GM18507 (cell line): ENCODE results near the gene SLK.
A peak's percentile ranks its signal among the peaks of the same experiment; 100 is the strongest.

Experiments used
- DNase-seq: peaks from one replicate; pipeline ENCODE4 v3.0.0; 2011; ENCODE audit warnings: low read depth; ENCODE audit not compliant: insufficient read length; ENCODE audit errors: extremely low spot score
- FAIRE-seq: peaks from 2 replicates; lab custom pipeline; 2011; peaks lifted over from hg19 to GRCh38; lab: Jason Lieb, UNC

The SLK gene

DNA sequence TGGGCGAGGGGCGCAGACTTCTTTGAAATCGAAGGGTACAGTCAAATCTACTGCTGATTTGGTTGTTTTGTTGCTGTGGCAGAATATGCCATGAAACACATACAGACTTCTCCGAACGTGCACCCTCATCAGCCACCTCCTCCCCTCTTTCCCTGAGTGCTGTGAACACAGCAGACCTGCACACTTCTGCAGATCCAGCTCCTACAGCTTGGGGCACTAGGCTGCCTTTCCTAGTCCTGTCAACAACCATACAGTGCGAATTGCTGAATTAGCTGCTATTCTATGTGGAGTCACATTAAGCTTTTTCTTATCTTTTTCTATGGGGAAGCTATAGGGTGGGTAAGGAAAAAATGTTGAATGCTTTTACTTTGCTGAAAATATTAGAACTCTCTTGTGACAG, 61.2 kb downstream of the SLK start:
- no peak for DNase-seq
- no peak for FAIRE-seq

DNA sequence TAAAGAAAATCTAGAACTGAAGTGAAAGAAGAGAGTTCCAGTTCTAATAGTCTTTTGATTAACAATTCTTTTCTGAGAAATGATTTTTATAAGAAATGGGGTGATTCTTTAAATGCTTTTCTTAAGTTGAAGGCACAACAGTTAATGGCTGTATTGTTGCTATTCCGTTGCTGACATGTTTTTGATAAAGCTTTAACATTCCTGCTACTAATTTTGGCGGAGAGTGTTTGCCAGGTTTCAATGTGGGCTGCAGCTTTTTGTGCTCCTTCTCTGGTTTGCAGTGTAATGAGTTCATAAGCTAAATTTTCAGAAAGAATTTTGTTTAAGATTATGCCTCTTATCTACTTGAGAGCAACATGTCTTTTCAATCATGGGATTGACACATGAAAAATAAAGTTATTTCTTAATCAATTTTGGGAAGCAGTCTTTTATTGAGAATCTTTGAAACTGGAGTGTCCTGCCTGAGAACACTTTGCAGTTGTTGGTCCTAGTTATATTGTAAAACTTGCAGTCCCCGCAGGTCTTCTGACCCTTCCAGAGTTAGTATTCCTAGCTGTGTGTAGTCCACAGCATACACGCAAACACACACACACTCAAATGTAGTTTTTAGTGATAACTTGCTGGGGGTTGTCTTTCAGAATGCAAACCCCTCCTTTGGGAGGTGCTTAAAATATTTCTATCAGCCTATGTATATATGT, 62.0 kb downstream of the SLK start:
- no peak for DNase-seq
- FAIRE-seq = no peak

DNA sequence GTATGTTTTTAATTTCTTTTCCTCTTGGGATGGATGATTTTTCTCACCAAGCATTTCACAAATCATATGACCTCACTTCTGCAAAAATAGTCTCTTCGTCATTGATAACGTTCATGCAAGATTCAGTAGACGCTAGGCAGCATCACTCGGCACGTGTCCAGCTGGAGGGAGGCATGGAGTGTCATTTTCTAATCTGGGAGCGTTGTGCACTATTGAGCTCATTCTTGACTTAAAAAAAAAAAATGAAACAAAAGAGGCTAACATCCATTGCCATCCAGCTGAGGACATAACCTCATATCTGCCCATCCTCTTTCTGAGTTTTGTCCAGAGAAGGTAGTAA, 62.6 kb downstream of the SLK start:
- no peak for DNase-seq
- no peak for FAIRE-seq

DNA sequence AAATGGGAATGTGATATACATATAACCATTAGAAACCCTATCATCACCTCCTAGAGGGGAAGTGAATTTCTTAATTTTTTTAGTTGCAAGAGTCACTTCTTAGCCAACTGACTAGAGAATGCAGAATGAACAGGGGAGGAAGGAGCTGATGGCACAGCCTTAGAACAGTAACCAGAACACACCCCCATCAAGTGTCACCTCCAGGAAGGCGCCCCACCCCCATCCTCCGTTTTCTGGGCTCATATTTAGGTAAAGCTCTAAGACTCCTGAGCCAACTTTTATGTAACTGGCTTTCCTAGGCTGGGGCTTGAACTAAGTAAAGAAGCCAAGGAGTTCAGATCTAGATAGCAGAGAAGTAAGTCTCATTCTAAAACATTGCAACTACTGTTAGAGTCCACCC, 64.7 kb downstream of the SLK start:
- DNase-seq = no peak
- no peak for FAIRE-seq

DNA sequence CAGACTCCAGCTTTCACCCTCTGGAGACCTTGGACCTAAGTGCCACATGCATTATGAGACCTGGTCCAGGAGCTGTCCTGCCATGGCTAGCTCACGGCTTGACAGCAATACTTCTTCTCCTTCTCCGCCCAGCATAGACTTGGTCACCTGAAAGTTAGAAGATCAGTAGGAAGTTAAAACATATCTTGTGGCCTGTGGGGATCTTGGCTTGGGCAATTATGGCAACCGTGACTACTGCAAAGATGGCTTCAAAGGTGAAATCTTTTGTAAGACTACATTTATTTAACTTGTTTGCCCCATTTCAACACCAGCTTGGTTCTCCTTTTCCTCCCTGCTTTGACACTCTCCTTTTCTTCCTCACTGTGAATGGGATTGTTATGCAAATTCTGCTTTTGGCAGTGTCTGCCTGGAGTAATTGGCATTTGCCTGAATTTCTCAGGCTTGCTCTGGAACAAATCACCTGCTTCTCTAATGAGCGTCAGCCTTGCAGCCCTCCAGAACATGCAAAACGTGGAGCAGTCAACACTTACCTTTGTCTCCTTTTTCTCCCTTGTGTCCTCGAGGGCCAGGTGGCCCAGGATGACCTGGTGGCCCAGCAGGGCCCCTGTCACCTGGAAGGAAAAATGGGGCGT, 65.3 kb downstream of the SLK start:
- DNase-seq (no peak), FAIRE-seq (no peak)

DNA sequence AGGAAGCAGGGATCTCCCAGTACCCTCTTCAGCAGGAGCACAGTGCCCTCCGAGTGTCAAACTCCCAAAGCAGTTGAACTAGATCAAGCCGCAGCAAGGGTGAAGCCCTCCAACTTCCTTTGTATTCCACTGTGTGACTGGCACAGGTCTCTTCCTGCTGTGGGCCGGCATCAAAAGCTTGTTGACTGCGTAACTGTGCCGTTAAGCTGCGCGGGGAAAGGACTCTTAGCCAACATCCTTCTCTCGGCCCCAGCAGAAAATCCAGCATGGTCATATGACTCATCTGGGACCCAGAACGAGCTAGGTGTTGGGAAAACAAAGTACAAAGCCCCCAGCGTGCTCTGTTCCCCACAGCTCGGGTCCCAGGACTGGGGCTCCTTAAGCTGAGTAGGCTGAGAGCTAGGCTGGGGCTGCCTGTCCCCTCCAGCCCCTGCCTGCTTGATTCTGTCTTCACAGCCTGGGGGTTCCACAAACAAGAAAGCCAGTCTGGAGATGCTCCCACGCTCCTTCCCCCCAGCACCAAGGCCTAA, 66.5 kb downstream of the SLK start:
- DNase-seq = no peak
- FAIRE-seq = no peak

DNA sequence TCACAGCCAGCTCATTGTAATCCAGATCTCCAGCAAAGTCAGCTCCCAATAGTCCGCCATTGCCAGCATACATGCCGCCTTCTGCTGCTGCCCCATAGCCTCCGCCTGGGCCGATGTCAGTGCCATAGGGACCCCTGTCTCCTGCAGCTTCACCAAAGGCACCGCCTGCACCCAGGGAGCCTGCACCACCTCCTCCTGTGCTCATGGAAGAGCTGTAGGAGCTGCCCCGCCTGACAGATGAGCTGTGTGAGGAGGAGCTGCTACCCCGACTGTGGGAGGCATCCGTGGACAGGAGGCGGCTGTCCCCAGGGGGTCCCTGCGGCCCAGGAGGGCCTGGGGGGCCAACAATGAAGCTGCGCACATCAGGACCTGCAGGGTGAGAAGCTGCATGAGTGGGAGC, 67.0 kb downstream of the SLK start:
- no peak for FAIRE-seq

DNA sequence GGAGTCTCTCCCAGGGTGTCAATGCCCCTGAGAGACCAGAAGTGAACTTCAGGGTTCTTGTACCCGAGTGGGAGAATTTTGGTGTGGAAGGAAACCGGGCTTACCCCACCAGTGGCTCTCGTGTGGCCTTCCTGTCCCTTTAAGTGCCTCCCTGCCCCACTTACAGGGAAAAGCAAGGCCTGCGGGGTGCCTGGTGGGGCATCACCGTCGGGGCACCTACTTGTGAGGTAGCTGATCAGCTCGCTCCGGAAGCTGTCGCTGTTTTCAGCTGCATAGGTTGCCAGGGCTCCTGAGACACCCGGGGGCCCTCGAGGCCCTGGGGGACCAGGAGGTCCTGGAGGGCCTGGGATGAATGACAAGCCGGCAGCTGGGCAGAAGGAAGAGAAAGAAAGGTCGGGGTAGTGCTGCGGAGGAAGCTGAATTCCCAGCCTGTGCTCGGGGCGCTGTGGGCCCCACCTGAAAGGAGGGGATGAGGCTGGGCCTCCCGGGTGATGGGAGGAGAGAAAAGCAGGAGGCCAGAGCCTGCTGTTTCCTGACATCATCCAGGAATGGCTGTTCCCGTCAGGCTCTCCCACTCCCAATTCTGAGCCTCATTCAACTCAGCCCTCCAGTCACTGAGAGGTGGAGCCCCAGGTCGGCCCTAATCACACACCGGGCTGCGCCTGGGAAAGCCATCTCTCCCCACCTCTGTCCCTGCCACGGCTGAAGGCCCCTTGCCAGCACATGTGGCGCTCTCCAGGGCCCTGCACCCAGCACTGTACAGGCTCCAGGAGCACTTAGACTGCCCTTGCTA, 67.7 kb downstream of the SLK start:
- FAIRE-seq = no peak
- DNase-seq = no peak

More for the DNA sequence above, 67.0 kb downstream of the SLK start:
- no peak for DNase-seq

DNA sequence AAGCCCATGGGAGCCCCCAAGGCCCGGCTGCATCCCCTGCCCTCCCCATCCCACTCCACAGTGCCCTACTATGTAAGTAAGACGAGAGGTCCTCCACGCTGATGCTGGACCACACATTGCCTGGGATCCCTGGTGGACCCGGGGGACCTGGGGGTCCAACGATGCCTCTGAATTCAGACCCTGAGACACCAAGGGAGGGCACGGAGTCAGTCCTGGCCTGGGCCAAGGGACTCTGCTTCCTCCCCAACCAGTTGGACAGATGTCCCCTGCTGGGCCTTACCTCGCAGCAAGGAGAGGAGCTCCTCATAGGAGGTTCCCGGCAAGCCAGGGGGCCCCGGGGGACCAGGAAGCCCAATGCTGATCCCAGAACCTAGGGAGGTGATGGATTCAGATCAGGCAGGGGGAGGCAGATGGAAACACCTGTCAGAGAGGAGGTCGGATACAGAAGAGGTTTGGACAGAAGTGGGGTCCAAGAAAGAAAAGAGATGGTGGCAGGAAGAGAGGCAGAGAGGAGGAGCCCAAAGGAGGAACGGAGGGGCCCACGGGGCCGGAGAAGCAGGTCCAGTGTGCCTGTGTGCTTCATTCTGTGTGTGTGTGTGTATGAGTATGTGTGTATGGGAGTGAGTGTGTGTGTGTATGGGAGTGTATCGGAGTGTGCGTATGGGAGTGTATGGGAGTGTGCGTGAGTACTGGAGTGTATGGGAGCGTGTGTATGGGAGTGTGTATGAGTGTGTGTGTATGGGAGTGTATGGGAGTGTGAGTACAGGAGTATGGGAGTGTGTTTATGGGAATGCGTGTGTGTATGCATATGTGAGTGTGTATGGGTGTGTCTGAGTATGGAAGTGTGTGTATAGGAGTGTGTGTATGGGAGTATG, 68.5 kb downstream of the SLK start:
- DNase-seq (no peak), FAIRE-seq (no peak)

DNA sequence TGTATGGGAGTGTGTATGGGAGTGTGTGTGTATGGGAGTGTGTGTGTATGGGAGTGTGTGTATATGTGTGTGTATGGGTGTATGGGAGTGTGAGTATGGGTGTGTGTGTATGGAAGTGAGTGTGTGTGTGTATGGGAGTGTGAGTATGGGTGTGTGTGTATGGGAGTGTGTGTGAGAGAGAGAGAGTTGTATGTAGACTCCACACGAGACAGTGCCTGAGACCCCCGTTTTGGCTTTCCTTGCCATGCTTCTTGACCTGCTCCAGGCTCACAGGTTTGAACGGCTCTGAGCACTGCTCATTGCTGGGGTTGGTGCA, 69.1 kb downstream of the SLK start:
- DNase-seq (no peak), FAIRE-seq (peak; percentile 55)

DNA sequence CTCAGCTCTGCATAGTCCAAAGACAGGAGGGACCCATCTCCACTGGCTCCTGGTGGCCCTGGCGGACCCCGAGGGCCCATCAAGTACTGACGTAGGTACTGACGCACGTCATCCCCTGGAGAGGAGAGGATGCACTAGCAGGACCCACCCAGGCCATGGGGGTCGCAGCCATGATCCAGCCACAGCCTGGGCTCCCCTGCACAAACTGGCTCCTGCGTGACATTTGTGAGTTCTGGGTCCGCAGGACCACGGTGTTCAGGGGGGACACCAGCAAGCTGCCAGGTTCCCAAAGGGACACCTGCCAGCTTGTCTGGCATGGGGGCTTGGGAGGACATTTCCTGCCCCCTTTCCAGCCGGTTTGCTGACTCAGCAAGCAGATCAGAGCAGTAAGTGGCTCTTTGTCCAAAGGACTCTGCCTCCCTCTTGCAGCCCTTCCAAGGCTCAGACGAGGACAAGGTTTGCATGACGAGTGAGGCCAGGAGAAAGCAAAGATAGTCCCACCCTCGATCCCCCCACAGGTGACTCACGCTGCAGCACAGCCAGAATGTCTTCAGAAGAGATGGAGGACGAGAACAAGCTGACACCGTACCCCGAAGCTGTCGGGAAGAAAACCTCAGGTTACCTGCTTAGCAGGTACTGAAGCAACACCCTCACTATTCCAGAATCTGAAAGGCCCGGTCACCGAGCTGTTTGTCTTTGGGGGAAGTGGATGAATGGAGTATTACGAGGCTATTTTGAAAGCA, 69.7 kb downstream of the SLK start:
- DNase-seq (no peak), FAIRE-seq (no peak)

DNA sequence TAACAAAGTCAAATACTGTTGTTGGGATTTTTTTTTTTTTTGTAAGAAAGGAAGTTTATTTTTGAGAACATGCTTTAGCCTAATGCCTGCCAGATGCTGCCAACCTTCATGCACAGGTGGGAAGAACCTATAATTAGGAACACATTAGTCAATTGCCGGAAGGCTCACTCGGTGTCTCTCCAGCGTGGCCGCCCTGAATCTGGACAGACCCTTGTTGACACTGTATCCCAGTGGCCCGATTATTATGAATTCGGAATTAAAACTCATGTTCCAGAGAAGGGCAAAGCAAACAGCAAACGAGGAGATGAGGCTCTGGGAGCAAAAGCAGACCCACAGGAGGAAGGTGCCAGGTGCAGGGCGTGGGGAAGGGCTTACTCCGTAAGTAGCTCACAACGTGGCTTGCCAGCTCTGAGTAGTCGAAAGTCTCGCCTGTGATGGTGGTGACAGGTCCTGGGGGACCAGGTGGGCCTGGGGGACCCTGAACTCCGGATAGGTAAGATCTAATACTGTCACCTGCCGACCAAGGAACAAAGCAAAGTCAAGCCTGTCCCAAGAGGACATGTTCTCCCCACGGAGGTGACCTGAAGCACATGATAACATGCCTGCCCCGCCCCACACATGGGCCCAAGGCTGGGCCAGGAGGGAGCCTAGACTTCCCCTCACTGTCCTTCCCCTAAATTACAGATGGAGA, 70.5 kb downstream of the SLK start:
- FAIRE-seq = no peak

DNA sequence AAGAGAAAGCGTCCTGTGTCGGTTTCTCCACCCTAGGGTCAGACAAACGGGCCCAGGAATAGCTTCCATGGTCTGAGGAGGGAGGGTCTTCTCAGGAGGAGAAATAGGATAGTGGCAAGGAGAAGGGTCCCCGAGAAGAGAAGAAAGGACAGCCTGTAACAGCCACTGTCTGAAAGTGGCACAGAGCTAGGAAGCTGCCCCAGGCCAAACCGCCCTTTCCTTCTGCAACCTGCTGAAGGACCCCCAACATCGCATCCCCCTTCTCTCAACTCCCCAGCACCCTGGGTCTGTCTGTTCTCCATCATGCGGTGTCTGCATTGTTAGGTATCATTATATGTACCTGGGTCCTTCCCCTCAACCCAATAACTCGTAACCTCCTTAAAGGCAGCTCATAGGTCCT, 71.6 kb downstream of the SLK start:
- DNase-seq (no peak), FAIRE-seq (no peak)

More for the DNA sequence above, 70.5 kb downstream of the SLK start:
- DNase-seq = no peak

DNA sequence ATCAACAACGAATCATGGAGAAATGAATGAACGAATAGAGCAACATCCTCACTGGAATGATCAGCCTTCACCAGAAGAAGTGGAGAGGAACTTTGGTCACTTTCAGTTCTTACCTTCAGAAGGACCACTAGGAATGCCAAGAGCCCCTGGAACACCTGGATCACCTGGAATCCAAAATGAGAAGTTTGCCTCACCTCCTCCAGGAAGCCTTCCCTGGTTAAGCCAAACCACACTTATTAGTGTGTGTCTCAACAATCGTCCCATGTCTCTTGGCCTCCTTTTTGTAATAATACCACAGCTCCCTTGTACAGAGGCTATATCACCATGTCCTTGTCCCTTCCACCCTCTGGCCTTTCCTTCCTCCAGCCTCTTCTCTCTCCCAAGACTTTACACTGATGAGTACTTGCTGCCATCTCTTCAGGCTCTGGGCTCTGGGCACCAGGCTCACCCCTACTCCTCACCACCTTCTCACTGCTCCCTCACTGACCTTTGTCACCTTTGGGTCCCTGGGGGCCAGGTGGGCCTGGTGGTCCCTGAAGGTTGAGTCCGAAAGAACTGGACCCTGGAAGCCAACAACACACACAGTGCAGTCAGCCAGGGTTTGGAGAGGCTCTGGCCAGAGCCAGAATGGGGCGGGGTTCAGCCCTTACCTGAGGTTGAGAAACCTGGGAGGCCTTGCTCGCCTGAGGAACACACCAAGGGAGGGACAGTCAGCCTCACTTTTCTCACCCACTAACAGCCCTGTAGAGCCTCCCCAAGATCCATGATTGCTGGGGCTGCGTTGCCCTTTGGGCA, 72.2 kb downstream of the SLK start:
- FAIRE-seq = no peak
- DNase-seq = no peak

DNA sequence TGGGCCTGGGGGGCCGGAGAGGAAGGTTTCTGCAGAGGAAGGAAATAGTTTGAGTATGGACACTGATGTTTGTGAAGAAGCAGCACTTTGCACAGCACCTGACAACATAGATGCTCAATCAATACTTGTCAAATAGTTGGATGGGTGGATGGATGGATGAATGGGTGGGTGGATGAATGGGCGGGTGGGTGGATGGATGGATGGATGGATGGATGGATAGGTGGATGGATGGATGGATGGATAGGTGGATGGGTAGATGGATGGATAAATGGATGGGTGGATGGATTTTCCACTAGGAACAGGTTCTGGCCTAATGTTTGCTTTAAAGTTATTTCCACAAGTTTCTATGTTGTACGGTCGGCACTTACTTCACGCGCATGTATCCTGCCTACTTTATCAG, 73.4 kb downstream of the SLK start:
- DNase-seq (no peak), FAIRE-seq (no peak)

DNA sequence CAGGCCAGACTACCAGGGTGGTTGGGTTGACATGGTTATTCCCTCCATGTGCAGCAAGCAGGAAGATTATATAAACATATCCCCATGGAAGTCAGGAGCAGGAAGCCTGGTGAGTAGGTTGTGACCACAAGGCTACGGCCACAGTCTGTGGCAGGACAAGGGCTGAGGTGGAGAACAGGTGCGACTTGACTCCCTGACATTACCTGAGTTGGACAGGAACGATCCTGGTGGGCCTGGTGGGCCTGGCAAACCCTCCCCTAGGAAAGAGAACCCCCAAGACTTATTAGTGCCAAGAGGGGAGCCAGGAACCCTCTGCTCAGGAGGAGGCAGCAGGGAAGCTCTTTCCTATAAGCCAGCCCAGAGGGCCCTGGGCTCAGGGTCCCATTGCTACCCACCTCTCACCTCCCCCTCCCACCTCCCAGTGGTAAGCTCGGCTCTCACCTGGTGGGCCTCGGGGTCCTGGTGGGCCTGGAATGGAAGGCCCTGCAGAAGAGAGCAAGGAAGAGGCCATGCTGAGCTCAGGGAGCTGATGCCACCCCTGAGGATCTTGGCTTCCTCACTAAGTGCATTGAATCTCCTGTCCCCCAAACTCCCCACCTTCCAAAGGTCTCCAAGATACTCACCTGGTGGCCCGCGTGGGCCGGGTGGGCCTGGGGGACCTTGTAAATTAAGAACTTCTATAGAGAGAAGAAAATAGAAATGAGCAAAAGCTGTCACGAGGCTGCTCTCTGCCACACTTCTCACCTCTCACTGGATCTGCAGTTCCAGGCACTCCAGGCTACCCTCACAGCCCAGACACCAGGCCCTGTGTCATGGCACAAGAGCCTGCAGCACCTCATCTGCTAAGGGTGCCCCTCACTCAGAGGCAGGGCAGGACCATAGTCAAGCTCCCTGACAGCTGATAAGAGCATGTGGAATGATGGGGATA, 74.2 kb downstream of the SLK start:
- DNase-seq (no peak), FAIRE-seq (no peak)
